Measurements from ENCODE around the gene OR51B4.
"Not testable (repeated sequence)": the region's sequence is repeated elsewhere in the genome, so short reads cannot be mapped to it uniquely, and the experiment has no call there.

The OR51B4 gene

GRCh38 chr11:5294342-5294995 is 7.3 kb downstream of the OR51B4 start:
- DNase-seq (ENCODE audit: low read depth in 3 of 3, low spot score in 1 of 3): not testable (repeated sequence)

- no peak for DNase-seq (ENCODE audit: low read depth in 3 of 3, low spot score in 1 of 3)
Observed at GRCh38 chr11:5293028-5293427, 8.7 kb downstream of the OR51B4 start.

GRCh38 chr11:5291207-5291838 is 10.4 kb downstream of the OR51B4 start:
- no peak for DNase-seq (ENCODE audit: low read depth in 3 of 3, low spot score in 1 of 3)

- DNase-seq (ENCODE audit: low read depth in 3 of 3, low spot score in 1 of 3): no peak
Observed at GRCh38 chr11:5290106-5290505, 11.6 kb downstream of the OR51B4 start.

GRCh38 chr11:5289696-5290095 is 12.1 kb downstream of the OR51B4 start:
- DNase-seq (ENCODE audit: low read depth in 3 of 3, low spot score in 1 of 3): no peak

- no peak for DNase-seq (ENCODE audit: low read depth in 3 of 3, low spot score in 1 of 3)
Observed at GRCh38 chr11:5288906-5289550, 12.7 kb downstream of the OR51B4 start.

GRCh38 chr11:5288108-5288905 is 13.4 kb downstream of the OR51B4 start:
- DNase-seq (ENCODE audit: low read depth in 3 of 3, low spot score in 1 of 3): no peak

- DNase-seq (ENCODE audit: low read depth in 3 of 3, low spot score in 1 of 3): no peak
Observed at GRCh38 chr11:5286901-5287300, 14.8 kb downstream of the OR51B4 start.

GRCh38 chr11:5286351-5286750 is 15.4 kb downstream of the OR51B4 start:
- DNase-seq (ENCODE audit: low read depth in 3 of 3, low spot score in 1 of 3): no peak

GRCh38 chr11:5285703-5286340 is 15.9 kb downstream of the OR51B4 start:
- DNase-seq (ENCODE audit: low read depth in 3 of 3, low spot score in 1 of 3): no peak

GRCh38 chr11:5284637-5285036 is 17.1 kb downstream of the OR51B4 start:
- DNase-seq (ENCODE audit: low read depth in 3 of 3, low spot score in 1 of 3): no peak

GRCh38 chr11:5283882-5284281 is 17.9 kb downstream of the OR51B4 start:
- no peak for DNase-seq (ENCODE audit: low read depth in 3 of 3, low spot score in 1 of 3)

GRCh38 chr11:5283086-5283485 is 18.7 kb downstream of the OR51B4 start:
- DNase-seq (ENCODE audit: low read depth in 3 of 3, low spot score in 1 of 3): no peak

- no peak for DNase-seq (ENCODE audit: low read depth in 3 of 3, low spot score in 1 of 3)
Observed at GRCh38 chr11:5282628-5283027, 19.1 kb downstream of the OR51B4 start.

GRCh38 chr11:5281596-5281995 is 20.1 kb downstream of the OR51B4 start:
- DNase-seq (ENCODE audit: low read depth in 3 of 3, low spot score in 1 of 3): no peak

GRCh38 chr11:5280582-5281102 is 21.1 kb downstream of the OR51B4 start:
- DNase-seq (ENCODE audit: low read depth in 3 of 3, low spot score in 1 of 3): no peak

- no peak for DNase-seq (ENCODE audit: low read depth in 3 of 3, low spot score in 1 of 3)
Observed at GRCh38 chr11:5279471-5280090, 22.2 kb downstream of the OR51B4 start.

GRCh38 chr11:5277807-5278382 is 23.9 kb downstream of the OR51B4 start:
- no peak for DNase-seq (ENCODE audit: low read depth in 3 of 3, low spot score in 1 of 3)

- no peak for DNase-seq (ENCODE audit: low read depth in 3 of 3, low spot score in 1 of 3)
Observed at GRCh38 chr11:5276697-5277096, 25.0 kb downstream of the OR51B4 start.

All from stimulated activated CD4-positive, alpha-beta T cell treated with anti-CD3 and anti-CD28 coated beads, TNF-alpha, amount 100 ng/mL, for 1 hour (primary cell).